HPDE6-E6E7 (cell line): ENCODE measurements around the gene AGRN.
"Not testable (repeated sequence)": the region's sequence is repeated elsewhere in the genome, so short reads cannot be mapped to it uniquely, and the experiment has no call there.

Experiments used
- DNase-seq: peaks from one replicate; pipeline ENCODE4 v3.0.0; 2011; ENCODE audit warnings: missing footprints; ENCODE audit errors: extremely low spot score

The AGRN gene

GRCh38 chr1:1020000-1020404 lies at the start of gene AGRN:
TSS of gene AGRN (plus strand) at chr1:1020120. CDS start at chr1:1020173, 53 bp downstream.
- DNase-seq: no peak

GRCh38 chr1:970242-970972 lies 49.5 kb upstream of the AGRN start:
- no peak for DNase-seq

- no peak for DNase-seq
Measured at GRCh38 chr1:970973-971730, 48.8 kb upstream of the AGRN start.

- no peak for DNase-seq
Measured at GRCh38 chr1:971751-972506, 48.0 kb upstream of the AGRN start.

GRCh38 chr1:972726-973458 lies 47.0 kb upstream of the AGRN start:
- DNase-seq: no peak

GRCh38 chr1:973459-974292 lies 46.2 kb upstream of the AGRN start:
- no peak for DNase-seq

- DNase-seq: no peak
Measured at GRCh38 chr1:974293-974640, 45.7 kb upstream of the AGRN start.

GRCh38 chr1:974687-975328 lies 45.1 kb upstream of the AGRN start:
- no peak for DNase-seq

GRCh38 chr1:975365-975764 lies 44.6 kb upstream of the AGRN start:
- no peak for DNase-seq

GRCh38 chr1:975896-976683 lies 43.8 kb upstream of the AGRN start:
- peak; percentile 86 for DNase-seq

GRCh38 chr1:976791-977190 lies 43.1 kb upstream of the AGRN start:
- not testable (repeated sequence) for DNase-seq

GRCh38 chr1:978069-978834 lies 41.7 kb upstream of the AGRN start:
- no peak for DNase-seq

GRCh38 chr1:978835-979743 lies 40.8 kb upstream of the AGRN start:
- no peak for DNase-seq

- no peak for DNase-seq
Measured at GRCh38 chr1:979744-980072, 40.2 kb upstream of the AGRN start.

GRCh38 chr1:980137-980571 lies 39.8 kb upstream of the AGRN start:
- no peak for DNase-seq

- no peak for DNase-seq
Measured at GRCh38 chr1:980602-981395, 39.1 kb upstream of the AGRN start.

GRCh38 chr1:981491-981954 lies 38.4 kb upstream of the AGRN start:
- no peak for DNase-seq
